Right lobe of liver (tissue), 4 donors: ENCODE data around the gene DHX9.

Experiments
- CTCF ChIP-seq, 4 donors: fragments of 200-600 bp in 3 of 4; fragments of 450-650 bp in 1 of 4; IDR thresholded peaks; one replicate each; pipeline versions ENCODE4 v1.5.1 to v1.8.0; 2016 to 2022; ENCODE audit warnings: antibody characterized with exemption in 4 of 4, mild to moderate bottlenecking in 2 of 4
- POLR2A ChIP-seq: fragments of 450-650 bp; IDR thresholded peaks from one replicate; pipeline ENCODE4 v1.6.1; 2017; ENCODE audit warnings: antibody characterized with exemption, mild to moderate bottlenecking
- donor health status: DM: no; HTN: no; CAD: no.
- donor health status: DM: no; HTN: no; CAD: no.
- donor health status: DM: no; HTN: yes; CAD: no.

- TF ChIP-seq POLR2A (no peak), CTCF (IDR thresholded peaks at IDR 0.05) (no peak)
These were observed 16.8 kb downstream of the DHX9 start for GRCh38 chr1:182855911-182856310.
